AG04449 (cell line): ENCODE data around the gene WWTR1.

ENCODE experiments used
- CTCF ChIA-PET: fragments of 350-600 bp; formaldehyde crosslinking; extraction: SDS; loops from one replicate; lab custom pipeline; 2021; ENCODE audit warnings: antibody characterized with exemption; lab: Yijun Ruan, JAX
- POLR2A ChIA-PET: fragments of 400-600, 350-600 bp; formaldehyde crosslinking; extraction: SDS; loops from one replicate; lab custom pipeline; 2020; ENCODE audit warnings: antibody characterized with exemption, inconsistent platforms; lab: Yijun Ruan, JAX
- DNase-seq: peaks from one replicate; pipeline ENCODE4 v3.0.0-alpha.2; 2010; ENCODE audit warnings: low read depth, low spot score
- H3K4me3 ChIP-seq: 2 replicates; pipeline ENCODE4 v1.5.1; 2011; ENCODE audit warnings: low read depth, mild to moderate bottlenecking, control low read depth, low read length
- TF ChIP-seq, protein P1 (sequence below): IDR thresholded peaks from one replicate; pipeline ENCODE4 v1.5.1; 2011; ENCODE audit warnings: mild to moderate bottlenecking, moderate library complexity, low read length, control low read depth, inconsistent platforms; ENCODE audit not compliant: insufficient read depth; ENCODE audit errors: missing control alignments

The WWTR1 gene

DNA sequence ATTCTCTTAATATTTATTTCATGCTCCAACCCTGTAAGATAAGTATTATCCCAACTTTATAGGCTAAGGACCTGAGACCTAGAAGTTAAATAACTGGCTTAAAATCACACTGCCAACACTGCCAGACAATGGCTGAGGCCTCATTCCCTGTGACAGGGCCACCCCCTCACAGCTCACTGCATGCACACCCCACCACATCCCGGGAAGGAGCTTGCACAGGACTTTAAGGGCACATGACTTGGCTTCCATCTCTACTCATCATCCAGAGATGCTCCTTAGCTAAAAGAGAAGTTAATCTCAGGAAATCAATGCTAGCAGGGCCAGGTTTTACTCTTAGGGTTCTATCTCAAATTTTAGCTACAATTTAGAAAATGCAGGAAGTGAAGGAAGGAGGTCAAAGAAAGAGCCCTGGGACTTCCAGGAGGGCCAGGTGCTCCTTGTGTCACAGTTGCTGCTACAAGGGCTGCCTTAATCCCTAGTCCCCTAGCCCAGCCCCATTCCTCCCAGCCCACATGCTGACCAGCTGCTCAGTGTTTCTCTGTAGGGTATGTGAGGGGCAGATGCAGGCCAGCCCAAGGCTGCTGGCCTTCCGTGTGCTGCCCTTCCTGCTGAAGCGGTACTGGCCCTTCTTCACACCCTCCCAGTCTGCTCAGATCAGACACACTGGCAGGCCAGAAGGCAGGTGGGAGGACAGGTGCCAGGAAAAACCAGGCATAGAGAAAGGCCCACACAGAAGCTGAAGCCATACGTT, 53.5 kb downstream of the WWTR1 start:
- TF ChIP-seq, protein P1, sequence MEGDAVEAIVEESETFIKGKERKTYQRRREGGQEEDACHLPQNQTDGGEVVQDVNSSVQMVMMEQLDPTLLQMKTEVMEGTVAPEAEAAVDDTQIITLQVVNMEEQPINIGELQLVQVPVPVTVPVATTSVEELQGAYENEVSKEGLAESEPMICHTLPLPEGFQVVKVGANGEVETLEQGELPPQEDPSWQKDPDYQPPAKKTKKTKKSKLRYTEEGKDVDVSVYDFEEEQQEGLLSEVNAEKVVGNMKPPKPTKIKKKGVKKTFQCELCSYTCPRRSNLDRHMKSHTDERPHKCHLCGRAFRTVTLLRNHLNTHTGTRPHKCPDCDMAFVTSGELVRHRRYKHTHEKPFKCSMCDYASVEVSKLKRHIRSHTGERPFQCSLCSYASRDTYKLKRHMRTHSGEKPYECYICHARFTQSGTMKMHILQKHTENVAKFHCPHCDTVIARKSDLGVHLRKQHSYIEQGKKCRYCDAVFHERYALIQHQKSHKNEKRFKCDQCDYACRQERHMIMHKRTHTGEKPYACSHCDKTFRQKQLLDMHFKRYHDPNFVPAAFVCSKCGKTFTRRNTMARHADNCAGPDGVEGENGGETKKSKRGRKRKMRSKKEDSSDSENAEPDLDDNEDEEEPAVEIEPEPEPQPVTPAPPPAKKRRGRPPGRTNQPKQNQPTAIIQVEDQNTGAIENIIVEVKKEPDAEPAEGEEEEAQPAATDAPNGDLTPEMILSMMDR = no peak
- ChIA-PET POLR2A (interaction anchor here (0.9 to 1.0 kb wide), 3 partner anchors 10 to 34 kb away, joined by 3 to 5 read pairs (median 3); no protein-coding TSS in a partner anchor), CTCF (interaction anchor here (0.7 to 2.7 kb wide), 7 partner anchors 8 to 113 kb away, joined by 3 to 8 read pairs (median 3); no protein-coding TSS in a partner anchor)
- no peak overlapping the region for H3K4me3 ChIP-seq
- no peak for DNase-seq

GRCh38 chr3:149603126-149604074, 54.4 kb downstream of the WWTR1 start:
- TF ChIP-seq, protein P1 = no peak
- POLR2A ChIA-PET = interaction anchor here (0.9 to 1.0 kb wide), 3 partner anchors 11 to 35 kb away, joined by 3 to 5 read pairs (median 3); no protein-coding TSS in a partner anchor
- DNase-seq = no peak
- no peak overlapping the region for H3K4me3 ChIP-seq
- CTCF ChIA-PET = interaction anchor here (0.9 to 2.7 kb wide), 4 partner anchors 52 to 114 kb away, joined by 3 to 8 read pairs (median 3); no protein-coding TSS in a partner anchor

DNA sequence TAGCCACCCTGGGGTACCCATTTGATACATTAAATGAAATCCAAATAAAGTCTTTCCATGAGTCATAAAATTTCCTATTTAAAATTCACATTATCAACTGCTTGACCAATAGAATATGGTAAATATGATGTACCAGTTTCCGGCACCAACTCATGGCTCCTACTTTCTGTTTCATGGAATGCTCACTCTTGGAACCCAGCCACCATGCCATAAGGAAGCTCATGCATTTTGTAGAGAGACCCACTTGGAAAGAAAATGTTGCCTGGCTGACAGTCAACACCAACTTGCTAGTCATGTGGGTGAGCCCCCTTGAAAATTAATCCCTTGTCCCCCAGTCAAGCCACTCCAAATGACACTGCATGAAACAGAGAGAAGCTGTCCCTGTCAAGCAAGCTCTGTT, 57.2 kb downstream of the WWTR1 start:
- DNase-seq = no peak
- ChIA-PET POLR2A (no interaction called here), CTCF (interaction anchor here (1.3 to 2.5 kb wide), 2 partner anchors 10 to 32 kb away, joined by 5 to 8 read pairs; no protein-coding TSS in a partner anchor)
- TF ChIP-seq, protein P1 = no peak
- no peak overlapping the region for H3K4me3 ChIP-seq

DNA sequence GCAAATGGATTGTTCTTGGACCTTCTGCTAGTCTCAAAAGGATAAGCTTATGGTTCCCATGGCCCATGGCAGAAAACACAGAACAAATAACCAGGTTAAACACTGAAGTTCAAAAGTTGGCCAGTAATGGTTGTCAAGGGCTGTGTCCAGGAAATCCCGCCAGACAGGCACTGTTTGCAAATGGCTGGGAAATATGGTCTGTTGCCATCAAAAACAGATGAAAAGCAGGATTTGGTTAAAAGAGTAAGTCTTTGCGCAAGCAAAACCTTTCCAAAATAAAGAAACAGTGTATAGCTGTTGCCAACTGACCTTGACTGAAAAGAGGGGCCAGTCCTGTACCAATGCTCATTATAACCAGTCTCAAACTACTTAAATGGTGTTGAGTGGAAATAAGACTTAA, 58.6 kb downstream of the WWTR1 start:
- POLR2A ChIA-PET = no interaction called here
- CTCF ChIA-PET = interaction anchor here (0.9 kb wide), 1 partner anchor 67 kb away, joined by 3 read pairs; no protein-coding TSS in a partner anchor
- TF ChIP-seq, protein P1 = no peak
- H3K4me3 ChIP-seq = no peak overlapping the region
- no peak for DNase-seq

DNA sequence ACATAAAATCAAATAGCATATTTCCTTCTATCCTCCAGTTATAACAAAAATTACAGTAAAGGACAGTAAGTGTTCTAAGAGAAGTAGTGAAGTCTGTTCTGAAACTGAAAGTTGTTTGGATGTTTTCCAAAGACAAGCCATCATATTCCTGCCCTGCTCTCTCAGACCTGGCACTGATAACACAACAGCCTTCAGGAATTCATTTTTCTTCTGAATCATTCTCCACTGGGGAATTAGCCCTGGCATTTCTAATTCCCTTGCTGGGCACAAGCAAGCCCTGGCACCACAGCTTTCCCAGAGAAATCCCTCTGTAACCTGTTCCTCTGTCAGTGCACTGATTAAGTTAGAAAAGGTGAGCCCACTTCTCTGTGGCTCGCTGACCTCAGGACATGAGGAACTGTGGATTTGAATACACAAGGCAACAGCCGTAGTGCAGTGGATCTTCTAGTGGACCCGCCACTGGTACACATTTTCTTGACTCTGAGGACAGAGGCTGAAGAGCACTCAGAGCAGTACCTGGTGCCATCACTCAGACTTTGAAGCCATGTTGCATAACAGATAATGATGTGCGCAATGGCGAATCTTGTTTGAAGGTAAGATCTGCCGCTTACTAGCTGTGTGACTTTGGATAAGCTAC, 61.6 kb downstream of the WWTR1 start:
- no peak overlapping the region for H3K4me3 ChIP-seq
- TF ChIP-seq, protein P1 = no peak
- ChIA-PET POLR2A (no interaction called here), CTCF (interaction anchor here (0.8 to 1.3 kb wide), 4 partner anchors 9 to 122 kb away, joined by 3 to 5 read pairs (median 4); no protein-coding TSS in a partner anchor)
- DNase-seq = no peak
